Superior temporal gyrus (tissue), 1 donor: ENCODE data around the gene NISCH.

Experiments
- DNase-seq: peaks from one replicate; pipeline ENCODE4 v3.0.0-alpha.2; 2016; ENCODE audit errors: extremely low spot score

Gene NISCH

DNA sequence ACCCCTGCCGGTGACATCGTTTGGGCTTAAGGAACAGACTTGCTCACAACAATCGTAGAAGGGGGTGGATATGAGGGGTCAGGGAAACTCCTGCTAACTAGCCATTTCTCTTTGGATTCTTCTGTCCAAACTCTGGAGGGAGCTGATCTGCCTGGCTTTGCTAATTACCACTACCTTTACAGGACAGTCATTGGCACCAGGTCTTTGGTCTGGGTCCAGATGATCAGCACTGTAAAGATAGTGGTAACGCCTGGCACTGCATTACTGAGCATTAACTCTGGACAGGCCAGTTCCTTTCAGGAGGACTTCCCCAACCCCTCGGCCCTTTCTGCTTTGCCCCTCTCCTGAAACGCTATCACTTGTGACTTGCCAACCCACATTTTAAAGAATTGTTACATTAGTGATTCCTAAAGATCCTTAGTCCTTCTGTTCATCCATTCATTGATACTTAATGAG lies 81.8 kb downstream of the NISCH start:
- no peak for DNase-seq

DNA sequence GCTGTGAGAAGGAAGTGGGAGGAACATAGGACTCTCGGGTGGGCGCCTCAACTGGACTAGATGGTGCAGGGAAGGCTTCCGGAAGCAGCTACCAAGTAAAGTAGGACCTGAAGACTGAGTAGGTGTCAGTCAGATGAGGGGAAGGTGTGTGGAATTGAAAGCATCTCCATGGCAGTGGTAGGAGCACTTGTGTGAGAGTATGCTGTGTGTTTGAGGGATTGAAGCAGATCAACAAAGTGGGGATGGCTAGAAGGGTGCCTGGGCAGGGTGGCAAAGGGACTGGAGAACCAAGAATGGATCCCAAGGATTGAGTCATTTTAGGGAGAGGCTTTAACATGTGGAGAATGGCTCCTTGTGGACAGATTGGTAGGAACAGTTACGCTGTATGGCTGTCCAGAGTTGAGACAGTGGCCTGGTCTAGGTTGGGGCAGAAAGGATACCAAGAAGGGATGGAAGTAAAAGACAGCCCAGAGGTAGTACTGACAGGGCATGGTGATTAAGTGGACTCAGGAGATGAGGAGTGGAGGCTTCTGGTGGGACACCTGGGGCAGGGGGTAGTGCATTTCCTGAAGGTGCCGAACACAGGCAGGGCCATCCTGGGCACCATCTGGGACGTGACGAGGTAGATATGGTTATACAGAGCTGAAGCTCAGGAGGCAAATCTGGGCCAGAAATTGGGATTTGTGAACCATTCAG lies 82.5 kb downstream of the NISCH start:
- no peak for DNase-seq

DNA sequence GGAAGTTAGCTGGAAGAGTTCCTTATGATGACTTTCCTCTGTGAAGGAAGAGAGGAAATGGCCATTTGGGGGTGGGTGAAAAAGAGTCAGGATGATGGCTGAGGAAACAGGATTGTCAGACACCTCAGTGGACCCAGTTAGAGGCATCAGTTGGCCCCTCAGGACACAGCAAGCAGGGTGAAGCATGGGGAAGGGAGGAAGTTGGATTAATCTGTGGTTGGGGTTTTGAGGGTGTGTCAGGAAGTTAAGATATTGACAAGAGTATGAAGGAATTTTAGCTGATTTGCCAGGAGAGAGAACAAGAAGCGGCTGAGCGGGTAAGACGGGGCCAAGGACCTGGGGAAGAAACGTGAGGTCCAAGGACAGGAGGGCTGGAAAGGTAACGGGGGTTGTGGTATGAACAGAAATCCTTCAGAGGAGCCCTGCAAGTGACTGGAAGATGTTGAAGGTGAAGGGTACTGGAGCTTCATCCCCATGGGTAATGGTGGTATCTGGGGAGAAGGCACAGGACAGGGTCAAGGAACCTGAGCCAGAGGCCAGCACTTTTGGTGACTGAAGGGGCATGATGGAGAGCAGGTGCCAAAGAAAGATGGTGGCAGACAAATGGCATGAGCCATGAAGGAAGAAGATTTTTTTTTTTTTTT lies 83.7 kb downstream of the NISCH start:
- no peak for DNase-seq

DNA sequence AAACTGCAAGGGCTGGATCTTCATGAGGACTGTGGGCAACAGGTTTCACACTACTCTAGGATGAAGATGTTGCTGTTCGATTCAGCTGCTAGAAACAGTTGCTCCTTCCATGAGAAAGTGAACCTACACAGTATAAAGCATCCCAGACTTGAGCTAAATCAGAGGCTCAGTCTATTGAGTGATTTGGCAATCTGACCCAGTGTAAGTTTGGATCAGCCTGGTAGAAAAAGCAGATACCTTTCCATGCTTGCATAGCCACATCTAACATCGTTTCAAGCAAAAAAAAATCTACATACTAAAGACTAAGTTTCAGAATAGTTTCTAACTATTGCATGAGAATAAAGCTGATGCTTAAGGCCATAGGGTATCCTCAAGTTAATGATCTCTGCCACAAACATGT lies 85.6 kb downstream of the NISCH start:
- no peak for DNase-seq
